OCI-LY3 (cell line): ENCODE data around the gene BCL2L12.
"Not testable (repeated sequence)": the region's sequence is repeated elsewhere in the genome, so short reads cannot be mapped to it uniquely, and the experiment has no call there.

ENCODE experiments used
- H2AFZ ChIP-seq: fragments of 200-600, 300-600 bp; shearing (Covaris generic); 2 replicates; pipeline ENCODE4 v1.6.0; 2014; ENCODE audit warnings: antibody characterized with exemption, low read depth, low read length
- H3K27ac ChIP-seq: fragments of 200-600, 300-600 bp; sonication (generic); 2 replicates; pipeline ENCODE4 v1.5.1; 2014; ENCODE audit warnings: mild to moderate bottlenecking, low read length, moderate library complexity, mixed read lengths
- H3K27me3 ChIP-seq: fragments of 200-600, 300-600 bp; sonication (generic); 2 replicates; pipeline ENCODE4 v1.6.1; 2014; ENCODE audit warnings: low read depth, low read length, mixed read lengths
- H3K36me3 ChIP-seq: fragments of 200-600, 300-600 bp; sonication (generic); replicated peaks from 2 replicates; pipeline ENCODE3; 2014; ENCODE audit warnings: low read depth, low read length, mixed read lengths
- H3K4me1 ChIP-seq: fragments of 300-600, 200-600 bp; sonication (generic); 2 replicates; pipeline ENCODE4 v1.6.1; 2014; ENCODE audit warnings: low read length, mixed read lengths
- H3K4me2 ChIP-seq: fragments of 200-600, 300-600 bp; sonication (generic); 2 replicates; pipeline ENCODE4 v1.6.1; 2014; ENCODE audit warnings: low read length, mixed read lengths
- H3K4me3 ChIP-seq: fragments of 300-600, 200-600 bp; sonication (generic); 2 replicates; pipeline ENCODE4 v1.5.1; 2014; ENCODE audit warnings: antibody characterized with exemption, mild to moderate bottlenecking, low read length, moderate library complexity
- H3K79me2 ChIP-seq: fragments of 300-600, 200-600 bp; shearing (Covaris generic); 2 replicates; pipeline ENCODE4 v1.6.1; 2014; ENCODE audit warnings: mild to moderate bottlenecking, low read length, mixed read lengths
- H3K9ac ChIP-seq: fragments of 300-600, 200-600 bp; shearing (Covaris generic); 2 replicates; pipeline ENCODE4 v1.6.0; 2014; ENCODE audit warnings: mild to moderate bottlenecking, low read length, moderate library complexity
- H3K9me3 ChIP-seq: fragments of 200-600, 300-600 bp; shearing (Covaris generic); 2 replicates; pipeline ENCODE4 v1.6.1; 2014; ENCODE audit warnings: low read length, mixed read lengths; ENCODE audit not compliant: insufficient read depth
- H4K20me1 ChIP-seq: fragments of 200-600, 300-600 bp; sonication (generic); 2 replicates; pipeline ENCODE4 v1.6.1; 2016; ENCODE audit warnings: low read length, mixed read lengths; ENCODE audit not compliant: insufficient read depth
- EZH2phosphoT487 ChIP-seq: fragments of 200-600 bp; shearing (Covaris generic); IDR thresholded peaks from 2 replicates; pipeline ENCODE4 v1.6.1; 2018; ENCODE audit warnings: antibody characterized with exemption, mixed run types, low read depth
- TF ChIP-seq, protein P1 (sequence below): fragments of 200-600, 300-600 bp; sonication (generic); IDR thresholded peaks from 2 replicates; pipeline ENCODE4 v1.5.1; 2014; ENCODE audit warnings: antibody characterized with exemption, low read length, low read depth

Gene BCL2L12

DNA sequence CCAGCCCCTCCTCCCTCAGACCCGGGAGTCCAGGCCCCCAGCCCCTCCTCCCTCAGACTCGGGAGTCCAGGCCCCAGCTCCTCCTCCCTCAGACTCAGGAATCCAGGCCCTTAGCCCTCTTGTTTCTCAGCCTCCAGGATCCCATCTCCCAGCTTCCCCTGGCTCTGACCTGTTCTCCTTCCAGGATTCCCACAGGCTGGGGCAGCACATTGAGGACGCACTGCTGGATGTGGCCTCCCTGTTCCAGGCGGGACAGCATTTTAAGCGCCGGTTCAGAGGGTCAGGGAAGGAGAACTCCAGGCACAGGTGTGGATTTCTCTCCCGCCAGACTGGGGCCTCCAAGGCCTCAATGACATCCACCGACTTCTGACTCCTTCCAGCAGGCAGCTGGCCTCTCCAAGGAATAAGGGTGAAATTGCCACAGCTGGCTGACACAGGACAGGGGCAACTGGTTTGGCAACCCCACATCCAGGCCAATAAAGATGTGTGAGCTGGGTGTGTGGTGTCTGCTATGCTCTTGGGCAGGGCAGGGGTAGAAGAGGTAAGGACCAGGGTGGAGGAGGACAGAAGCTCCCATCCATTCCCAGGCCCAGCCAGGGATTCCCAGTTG lies 47.6 kb downstream of the BCL2L12 start:
- no peak overlapping the region for H3K9ac ChIP-seq
- H3K36me3 ChIP-seq: no peaks in the 10 kb centered on the region
- peaks cover 4% of the 10 kb centered on the region; the same call in 1 of the 2 replicates for H3K4me1 ChIP-seq
- TF ChIP-seq, protein P1, sequence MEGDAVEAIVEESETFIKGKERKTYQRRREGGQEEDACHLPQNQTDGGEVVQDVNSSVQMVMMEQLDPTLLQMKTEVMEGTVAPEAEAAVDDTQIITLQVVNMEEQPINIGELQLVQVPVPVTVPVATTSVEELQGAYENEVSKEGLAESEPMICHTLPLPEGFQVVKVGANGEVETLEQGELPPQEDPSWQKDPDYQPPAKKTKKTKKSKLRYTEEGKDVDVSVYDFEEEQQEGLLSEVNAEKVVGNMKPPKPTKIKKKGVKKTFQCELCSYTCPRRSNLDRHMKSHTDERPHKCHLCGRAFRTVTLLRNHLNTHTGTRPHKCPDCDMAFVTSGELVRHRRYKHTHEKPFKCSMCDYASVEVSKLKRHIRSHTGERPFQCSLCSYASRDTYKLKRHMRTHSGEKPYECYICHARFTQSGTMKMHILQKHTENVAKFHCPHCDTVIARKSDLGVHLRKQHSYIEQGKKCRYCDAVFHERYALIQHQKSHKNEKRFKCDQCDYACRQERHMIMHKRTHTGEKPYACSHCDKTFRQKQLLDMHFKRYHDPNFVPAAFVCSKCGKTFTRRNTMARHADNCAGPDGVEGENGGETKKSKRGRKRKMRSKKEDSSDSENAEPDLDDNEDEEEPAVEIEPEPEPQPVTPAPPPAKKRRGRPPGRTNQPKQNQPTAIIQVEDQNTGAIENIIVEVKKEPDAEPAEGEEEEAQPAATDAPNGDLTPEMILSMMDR: no peak
- no peak for TF ChIP-seq EZH2phosphoT487
- H3K4me3 ChIP-seq: no peak overlapping the region
- H3K79me2 ChIP-seq: no peaks in the 10 kb centered on the region
- no peaks in the 10 kb centered on the region for H4K20me1 ChIP-seq
- no peaks in the 10 kb centered on the region for H3K9me3 ChIP-seq
- no peak overlapping the region for H2AFZ ChIP-seq
- H3K27ac ChIP-seq: no peak overlapping the region
- no peaks in the 10 kb centered on the region for H3K27me3 ChIP-seq
- no peak overlapping the region for H3K4me2 ChIP-seq

DNA sequence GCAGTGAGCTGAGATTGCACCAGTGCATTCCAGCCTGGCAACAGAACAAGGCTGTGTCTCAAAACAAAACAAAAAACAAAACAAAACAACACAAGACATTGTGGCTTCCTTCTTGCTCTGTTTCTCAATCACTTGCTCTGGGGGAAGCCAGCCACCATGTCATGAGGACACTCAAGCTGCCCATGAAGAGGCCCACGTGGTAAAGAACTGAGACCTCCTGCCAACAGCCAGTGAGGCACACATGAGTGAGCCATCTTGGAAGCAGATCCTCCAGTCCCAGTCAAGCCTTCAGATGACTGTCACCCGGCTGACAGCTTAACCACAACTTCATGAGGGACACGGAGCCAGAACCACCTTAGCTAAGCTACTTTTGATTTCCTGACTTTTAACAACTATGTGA lies 50.4 kb downstream of the BCL2L12 start:
- H3K4me2 ChIP-seq: no peak overlapping the region
- no peaks in the 10 kb centered on the region for H3K79me2 ChIP-seq
- H3K4me1 ChIP-seq: peaks cover 4% of the 10 kb centered on the region; the same call in 1 of the 2 replicates
- no peaks in the 10 kb centered on the region for H4K20me1 ChIP-seq
- H3K36me3 ChIP-seq: no peaks in the 10 kb centered on the region
- H3K27me3 ChIP-seq: no peaks in the 10 kb centered on the region
- TF ChIP-seq, protein P1: no peak
- TF ChIP-seq EZH2phosphoT487: no peak
- no peak overlapping the region for H3K4me3 ChIP-seq
- no peaks in the 10 kb centered on the region for H3K9me3 ChIP-seq
- no peak overlapping the region for H2AFZ ChIP-seq
- H3K27ac ChIP-seq: no peak overlapping the region
- no peak overlapping the region for H3K9ac ChIP-seq

DNA sequence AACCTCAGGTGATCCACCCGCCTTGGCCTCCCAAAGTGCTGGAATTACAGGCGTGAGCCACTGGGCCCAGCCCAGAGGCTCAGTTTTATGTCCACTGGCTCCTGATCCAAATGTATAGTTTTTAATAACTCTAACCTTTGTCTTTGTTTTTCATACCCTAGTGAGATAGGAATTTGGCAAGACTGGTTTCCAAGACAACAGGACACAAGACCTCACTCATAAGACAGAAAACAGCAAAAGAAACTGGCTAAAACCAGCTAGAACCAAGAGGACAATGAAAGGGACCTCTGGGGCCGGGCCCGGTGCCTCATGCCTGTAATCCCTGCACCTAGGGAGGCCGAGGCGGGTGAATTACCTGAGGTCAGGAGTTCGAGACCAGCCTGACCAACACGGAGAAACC lies 52.8 kb downstream of the BCL2L12 start:
- no peak overlapping the region for H3K4me2 ChIP-seq
- H4K20me1 ChIP-seq: no peaks in the 10 kb centered on the region
- H3K27me3 ChIP-seq: no peaks in the 10 kb centered on the region
- H2AFZ ChIP-seq: no peak overlapping the region
- H3K79me2 ChIP-seq: no peaks in the 10 kb centered on the region
- H3K4me1 ChIP-seq: peaks cover 4% of the 10 kb centered on the region; the same call in 1 of the 2 replicates
- no peak overlapping the region for H3K9ac ChIP-seq
- no peaks in the 10 kb centered on the region for H3K36me3 ChIP-seq
- H3K4me3 ChIP-seq: no peak overlapping the region
- no peaks in the 10 kb centered on the region for H3K9me3 ChIP-seq
- no peak for TF ChIP-seq EZH2phosphoT487
- TF ChIP-seq, protein P1: no peak
- no peak overlapping the region for H3K27ac ChIP-seq

DNA sequence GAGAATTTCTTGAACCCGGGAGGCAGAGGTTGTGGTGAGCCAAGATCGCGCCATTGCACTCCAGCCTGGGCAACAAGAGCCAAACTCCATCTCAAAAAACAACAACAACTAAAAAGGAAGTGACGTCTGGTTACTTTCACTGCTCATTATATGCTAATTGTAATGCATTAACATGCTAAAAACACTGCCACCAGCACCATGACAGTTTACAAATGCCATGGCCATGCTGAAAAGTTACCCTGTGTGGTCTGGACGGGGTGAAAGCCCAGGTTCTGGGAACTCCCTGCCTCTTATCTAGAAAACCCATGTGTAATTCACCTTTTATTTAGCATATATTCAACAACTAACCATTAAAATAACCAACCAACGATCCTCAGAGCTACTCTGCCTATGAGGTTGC lies 53.3 kb downstream of the BCL2L12 start:
- Histone ChIP-seq H3K27ac (no peak overlapping the region), H3K4me2 (no peak overlapping the region), H3K27me3 (no peaks in the 10 kb centered on the region), H2AFZ (no peak overlapping the region), H3K9ac (no peak overlapping the region), H3K9me3 (no peaks in the 10 kb centered on the region), H3K4me3 (no peak overlapping the region), H3K36me3 (no peaks in the 10 kb centered on the region), H3K4me1 (peaks cover 4% of the 10 kb centered on the region; the same call in 1 of the 2 replicates), H4K20me1 (no peaks in the 10 kb centered on the region), H3K79me2 (no peaks in the 10 kb centered on the region)
- no peak for TF ChIP-seq EZH2phosphoT487
- TF ChIP-seq, protein P1: no peak

DNA sequence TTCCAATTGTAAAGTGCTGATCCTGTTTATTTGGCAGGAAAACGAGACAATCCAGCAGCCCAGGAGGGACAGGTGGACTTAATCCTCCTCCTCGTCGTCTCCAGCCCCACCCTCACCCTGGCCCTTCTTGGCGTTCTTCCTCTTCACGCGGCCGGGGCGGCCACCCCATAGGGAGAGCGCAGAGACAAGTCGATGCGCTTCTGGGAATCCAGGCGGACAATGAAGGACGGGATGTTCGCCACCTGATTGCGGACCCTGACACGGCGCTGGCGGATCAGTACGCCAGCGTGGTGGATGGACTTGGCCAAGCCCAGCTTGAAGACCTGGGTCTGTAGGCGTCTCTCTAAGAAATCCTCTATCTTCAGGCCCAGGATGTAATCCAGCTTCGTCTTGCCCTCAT lies 53.7 kb downstream of the BCL2L12 start:
- H3K79me2 ChIP-seq, H3K4me1 ChIP-seq, H3K4me2 ChIP-seq, H4K20me1 ChIP-seq, H2AFZ ChIP-seq, H3K27me3 ChIP-seq, H3K9ac ChIP-seq, H3K27ac ChIP-seq, H3K36me3 ChIP-seq, H3K4me3 ChIP-seq, H3K9me3 ChIP-seq: not testable (repeated sequence)
